Liver (tissue), 9 donors: ENCODE results near the gene COX4I1. TPM values are rescaled to one million over a fixed set of nuclear protein-coding genes. Genes with fewer than 3 reads are reported as not detected.

Source experiments
- DNase-seq: peaks from one replicate; pipeline ENCODE4 v3.0.0-alpha.2; 2017; ENCODE audit warnings: low spot score
- H3K27ac ChIP-seq, 2 donors: one replicate each; pipeline ENCODE4 v1.7.0; 2013; ENCODE audit warnings: inconsistent platforms in 2 of 2, low read length in 2 of 2, control low read depth in 1 of 2, low read depth in 1 of 2, mild to moderate bottlenecking in 1 of 2
- H3K27me3 ChIP-seq, 4 donors: one replicate each; pipeline versions ENCODE4 v1.6.1 to v1.7.0; 2013; ENCODE audit warnings: low read length in 3 of 4, inconsistent platforms in 1 of 4, mild to moderate bottlenecking in 1 of 4, moderate library complexity in 1 of 4; ENCODE audit not compliant: control insufficient read depth in 4 of 4, insufficient read depth in 4 of 4
- H3K36me3 ChIP-seq, 4 donors: one replicate each; pipeline versions ENCODE4 v1.6.1 to v1.7.0; 2013; ENCODE audit warnings: low read length in 3 of 4, mild to moderate bottlenecking in 3 of 4, low read depth in 1 of 4, moderate library complexity in 1 of 4; ENCODE audit not compliant: control insufficient read depth in 4 of 4, insufficient read depth in 3 of 4
- H3K4me1 ChIP-seq, 4 donors: one replicate each; pipeline versions ENCODE4 v1.6.1 to v1.7.0; 2013; ENCODE audit warnings: low read length in 3 of 4, mild to moderate bottlenecking in 3 of 4, moderate library complexity in 1 of 4; ENCODE audit not compliant: control insufficient read depth in 4 of 4, insufficient read depth in 4 of 4
- H3K4me3 ChIP-seq, 3 donors: one replicate each; pipeline versions ENCODE4 v1.6.1 to v1.7.0; 2013; ENCODE audit warnings: low read length in 3 of 3, control low read depth in 1 of 3, low read depth in 1 of 3, mild to moderate bottlenecking in 1 of 3
- H3K9ac ChIP-seq, 2 donors: one replicate each; pipeline ENCODE4 v1.7.0; 2013; ENCODE audit warnings: low read length in 2 of 2, mild to moderate bottlenecking in 2 of 2, moderate library complexity in 2 of 2, control low read depth in 1 of 2, low read depth in 1 of 2
- H3K9me3 ChIP-seq, 4 donors: one replicate each; pipeline versions ENCODE4 v1.6.1 to v1.7.0; 2013; ENCODE audit warnings: low read length in 3 of 4; ENCODE audit not compliant: control insufficient read depth in 4 of 4
- ATF3 ChIP-seq: IDR thresholded peaks from 2 replicates; pipeline ENCODE4 v1.6.1; 2016; ENCODE audit warnings: antibody characterized with exemption
- CTCF ChIP-seq: fragments of 150-350 bp; IDR thresholded peaks from 2 replicates; pipeline ENCODE4 v1.5.1; 2017; ENCODE audit warnings: improper control_type of control experiment, low read depth, low read length; ENCODE audit not compliant: missing input control
- EGR1 ChIP-seq, 2 donors: IDR thresholded peaks; 2 replicates each; pipeline ENCODE4 v1.6.1; 2016 to 2018; ENCODE audit warnings: antibody characterized with exemption in 2 of 2, low read depth in 2 of 2
- FOXA1 ChIP-seq: IDR thresholded peaks from 2 replicates; pipeline ENCODE4 v1.6.1; 2016; ENCODE audit warnings: antibody characterized with exemption
- FOXA2 ChIP-seq: IDR thresholded peaks from 2 replicates; pipeline ENCODE4 v1.6.1; 2016; ENCODE audit warnings: antibody characterized with exemption
- GABPA ChIP-seq, 2 donors: IDR thresholded peaks in 1 of 2; conservative IDR thresholded peaks in 1 of 2; 2 replicates each; pipeline ENCODE4 v1.6.1; 2016; ENCODE audit warnings: antibody characterized with exemption in 2 of 2, mild to moderate bottlenecking in 1 of 2, moderate library complexity in 1 of 2
- HNF4A ChIP-seq, 2 donors: conservative IDR thresholded peaks; 2 replicates each; pipeline ENCODE4 v1.6.1; 2016; ENCODE audit warnings: antibody characterized with exemption in 2 of 2, mild to moderate bottlenecking in 2 of 2
- HNF4G ChIP-seq: IDR thresholded peaks from 2 replicates; pipeline ENCODE4 v1.6.1; 2016; ENCODE audit warnings: antibody characterized with exemption
- JUND ChIP-seq, 2 donors: IDR thresholded peaks; 2 replicates each; pipeline ENCODE4 v1.6.1; 2016; ENCODE audit warnings: antibody characterized with exemption in 2 of 2
- MAX ChIP-seq: IDR thresholded peaks from 2 replicates; pipeline ENCODE4 v1.6.1; 2016; ENCODE audit warnings: antibody characterized with exemption
- NR2F2 ChIP-seq: IDR thresholded peaks from 2 replicates; pipeline ENCODE4 v1.6.1; 2016; ENCODE audit warnings: antibody characterized with exemption
- RAD21 ChIP-seq, 2 donors: IDR thresholded peaks; 2 replicates each; pipeline ENCODE4 v1.6.1; 2016; ENCODE audit warnings: antibody characterized with exemption in 2 of 2, mild to moderate bottlenecking in 2 of 2
- REST ChIP-seq: IDR thresholded peaks from 2 replicates; pipeline ENCODE4 v1.6.1; 2016; ENCODE audit warnings: antibody characterized with exemption, mild to moderate bottlenecking
- RXRA ChIP-seq, 2 donors: IDR thresholded peaks; 2 replicates each; pipeline ENCODE4 v1.6.1; 2017 to 2018; ENCODE audit warnings: antibody characterized with exemption in 2 of 2, mild to moderate bottlenecking in 1 of 2
- SP1 ChIP-seq: IDR thresholded peaks from 2 replicates; pipeline ENCODE4 v1.6.1; 2018; ENCODE audit warnings: antibody characterized with exemption, mild to moderate bottlenecking
- TAF1 ChIP-seq: conservative IDR thresholded peaks from 2 replicates; pipeline ENCODE4 v1.6.1; 2016; ENCODE audit warnings: antibody characterized with exemption, mild to moderate bottlenecking
- ZBTB33 ChIP-seq: IDR thresholded peaks from 2 replicates; pipeline ENCODE4 v1.6.1; 2016; ENCODE audit warnings: antibody characterized with exemption
- WGBS: extraction: QIAGEN DNeasy Blood & Tissue Kit; methylation state at CpG from one replicate; pipeline ENCODE4 v1.1.7; 2013; 5-methylcytosine and 5-hydroxymethylcytosine counted together
- polyA plus RNA-seq, 2 donors: library from polyadenylated mRNA; stranded (reverse) in 1 of 2; unstranded in 1 of 2; fragments of 200-250 nt in 1 of 2; fragments of >200 nt in 1 of 2; fragmentation: Nextera tagmentation in 1 of 2; extraction: Ambion mirVana in 1 of 2; gene quantifications; one replicate each; pipeline versions ENCODE4 v1.2.1 to v1.2.3, GENCODE V29; 2013 to 2015
- total RNA-seq, 2 donors: library from RNA; depleted of rRNA; stranded (reverse); fragments of >200 nt; gene quantifications; one replicate each; pipeline ENCODE4 v1.2.3, GENCODE V29; 2014
- donor health status: healthy.
- donor health status: healthy.
- donor health status: healthy.
- donor health status: healthy.
- donor health status: healthy.

COX4I1 gene
- total and polyA plus RNA-seq, 4 donors, result 186 to 576 (median 331) TPM

GRCh38 chr16:85844786-85845185 lies 45.3 kb downstream of the COX4I1 start:
- Histone ChIP-seq H3K27me3 (no peaks in the 10 kb centered on the region), H3K9ac (no peak overlapping the region), H3K4me3 (no peak overlapping the region), H3K4me1 (peaks cover 4 to 18% (median 13%) of the 10 kb centered on the region in 4 donors), H3K9me3 (peaks cover 0 to 3% (median 0%) of the 10 kb centered on the region in 4 donors), H3K27ac (no peak overlapping the region), H3K36me3 (peaks cover 0 to 4% (median 0%) of the 10 kb centered on the region in 4 donors)
- no peak for DNase-seq
- WGBS, result 55% methylated on average over 15 of the region's 15 CpGs
- no peak for TF ChIP-seq RXRA (IDR thresholded peaks at IDR 0.05)
- no peak for TF ChIP-seq JUND (IDR thresholded peaks at IDR 0.05)
- no peak for TF ChIP-seq NR2F2
- TF ChIP-seq FOXA2, result no peak
- no peak for TF ChIP-seq RAD21 (IDR thresholded peaks at IDR 0.05)
- TF ChIP-seq GABPA (IDR thresholded peaks at IDR 0.05 in 1 of 2, conservative IDR thresholded peaks at IDR 0.05 in 1 of 2), result no peak
- no peak for TF ChIP-seq HNF4A (conservative IDR thresholded peaks at IDR 0.05)
- TF ChIP-seq MAX, result no peak
- TF ChIP-seq FOXA1, result no peak
- no peak for TF ChIP-seq HNF4G
- no peak for TF ChIP-seq TAF1
- TF ChIP-seq CTCF, result no peak
- TF ChIP-seq ATF3, result no peak
- no peak for TF ChIP-seq REST
- TF ChIP-seq SP1, result no peak
- no peak for TF ChIP-seq EGR1 (IDR thresholded peaks at IDR 0.05; ENCODE audit: low read depth in 2 of 2)

GRCh38 chr16:85845266-85845665 lies 45.8 kb downstream of the COX4I1 start:
- DNase-seq, result no peak
- H3K36me3 ChIP-seq, result peaks cover 0 to 4% (median 0%) of the 10 kb centered on the region in 4 donors
- 86% methylated on average over 20 of the region's 20 CpGs for WGBS
- no peak overlapping the region for H3K9ac ChIP-seq
- H3K4me1 ChIP-seq, result peaks cover 4 to 22% (median 17%) of the 10 kb centered on the region in 4 donors
- TF ChIP-seq FOXA2 (no peak), SP1 (no peak), HNF4A (conservative IDR thresholded peaks at IDR 0.05) (no peak), TAF1 (no peak), ZBTB33 (no peak), MAX (no peak)
- H3K9me3 ChIP-seq, result peaks cover 0 to 3% (median 0%) of the 10 kb centered on the region in 4 donors
- H3K27me3 ChIP-seq, result no peaks in the 10 kb centered on the region
- no peak overlapping the region for H3K4me3 ChIP-seq
- no peak overlapping the region for H3K27ac ChIP-seq
